ENCODE measurements around the gene EPS8. TPM values are rescaled to one million over a fixed set of nuclear protein-coding genes. Genes with fewer than 3 reads are reported as not detected.

The EPS8 gene
- total RNA-seq, 1 donor from 2014 or later: 94.6 TPM

DNA sequence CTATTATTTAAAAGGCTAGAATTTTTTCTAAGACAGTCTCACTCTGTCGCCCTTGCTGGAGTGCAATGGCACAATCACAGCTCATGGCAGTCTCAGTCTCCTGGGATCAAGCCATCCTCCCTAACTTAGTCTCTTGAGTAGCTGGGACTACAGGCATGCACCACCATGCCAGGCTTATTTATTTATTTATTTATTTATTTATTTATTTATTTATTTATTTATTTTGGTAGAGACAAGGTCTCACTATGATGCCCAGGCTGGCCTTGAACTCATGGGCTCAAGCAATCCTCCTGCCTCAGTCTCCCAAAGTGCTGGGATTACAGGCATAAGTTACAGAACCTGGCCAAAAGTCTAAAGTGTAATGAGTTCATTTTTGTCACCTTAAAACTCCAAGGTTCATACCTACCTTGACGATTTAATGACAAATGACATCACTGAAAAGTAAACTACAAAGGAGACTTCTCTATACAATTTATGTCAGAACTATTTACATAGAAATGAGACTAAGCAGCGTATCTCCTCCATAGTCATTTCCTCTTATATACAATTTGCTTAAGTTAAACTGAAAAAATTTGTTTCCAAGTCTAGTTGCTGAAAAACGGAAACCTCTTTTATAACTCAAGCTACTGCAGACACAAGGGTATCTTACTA is 78.2 kb downstream of the EPS8 start:
- Histone ChIP-seq H3K27me3 (no peaks in the 10 kb centered on the region), H3K27ac (peak overlapping the region in 1 of 2 donors; percentile 49), H3K4me1 (peaks cover 0 to 62% of the 10 kb centered on the region in 2 donors), H3K36me3 (no peaks in the 10 kb centered on the region), H3K9me3 (no peaks in the 10 kb centered on the region), H3K4me3 (no peak overlapping the region)
- no peak for DNase-seq (ENCODE audit: low spot score in 2 of 2)
- intact Hi-C loops (cut with DNase I): no loop called here
- TF ChIP-seq, protein P1, sequence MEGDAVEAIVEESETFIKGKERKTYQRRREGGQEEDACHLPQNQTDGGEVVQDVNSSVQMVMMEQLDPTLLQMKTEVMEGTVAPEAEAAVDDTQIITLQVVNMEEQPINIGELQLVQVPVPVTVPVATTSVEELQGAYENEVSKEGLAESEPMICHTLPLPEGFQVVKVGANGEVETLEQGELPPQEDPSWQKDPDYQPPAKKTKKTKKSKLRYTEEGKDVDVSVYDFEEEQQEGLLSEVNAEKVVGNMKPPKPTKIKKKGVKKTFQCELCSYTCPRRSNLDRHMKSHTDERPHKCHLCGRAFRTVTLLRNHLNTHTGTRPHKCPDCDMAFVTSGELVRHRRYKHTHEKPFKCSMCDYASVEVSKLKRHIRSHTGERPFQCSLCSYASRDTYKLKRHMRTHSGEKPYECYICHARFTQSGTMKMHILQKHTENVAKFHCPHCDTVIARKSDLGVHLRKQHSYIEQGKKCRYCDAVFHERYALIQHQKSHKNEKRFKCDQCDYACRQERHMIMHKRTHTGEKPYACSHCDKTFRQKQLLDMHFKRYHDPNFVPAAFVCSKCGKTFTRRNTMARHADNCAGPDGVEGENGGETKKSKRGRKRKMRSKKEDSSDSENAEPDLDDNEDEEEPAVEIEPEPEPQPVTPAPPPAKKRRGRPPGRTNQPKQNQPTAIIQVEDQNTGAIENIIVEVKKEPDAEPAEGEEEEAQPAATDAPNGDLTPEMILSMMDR (IDR thresholded peaks at IDR 0.05): no peak

DNA sequence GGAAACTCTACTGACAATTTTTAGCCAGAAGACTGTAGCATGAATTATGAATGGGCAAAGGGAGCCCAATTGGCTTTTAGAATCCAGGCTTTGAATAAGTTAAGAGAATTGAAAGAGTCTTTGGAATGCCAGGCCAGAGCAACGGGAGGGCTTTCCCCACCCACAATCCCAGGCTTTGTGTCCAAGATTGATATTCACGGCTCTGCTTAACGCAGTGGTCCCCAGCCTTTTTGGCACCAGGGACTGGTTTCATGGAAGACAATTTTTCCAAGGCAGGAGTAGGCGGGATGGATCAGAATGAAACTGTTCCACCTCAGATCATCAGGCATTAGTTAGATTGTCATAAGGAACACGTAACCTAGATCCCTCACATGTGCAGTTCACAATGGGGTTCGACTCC is 79.6 kb downstream of the EPS8 start:
- no peak overlapping the region for H3K4me3 ChIP-seq
- intact Hi-C loops (cut with DNase I): loop anchor here (10.0 kb wide), 1 partner anchor 175 kb away; no protein-coding TSS in a partner anchor
- no peaks in the 10 kb centered on the region for H3K27me3 ChIP-seq
- H3K4me1 ChIP-seq: peaks cover 0 to 60% of the 10 kb centered on the region in 2 donors
- DNase-seq (ENCODE audit: low spot score in 2 of 2): no peak
- TF ChIP-seq, protein P1 (IDR thresholded peaks at IDR 0.05): no peak
- H3K36me3 ChIP-seq: no peaks in the 10 kb centered on the region
- H3K27ac ChIP-seq: peak overlapping the region in 1 of 2 donors; percentile 6
- no peaks in the 10 kb centered on the region for H3K9me3 ChIP-seq

DNA sequence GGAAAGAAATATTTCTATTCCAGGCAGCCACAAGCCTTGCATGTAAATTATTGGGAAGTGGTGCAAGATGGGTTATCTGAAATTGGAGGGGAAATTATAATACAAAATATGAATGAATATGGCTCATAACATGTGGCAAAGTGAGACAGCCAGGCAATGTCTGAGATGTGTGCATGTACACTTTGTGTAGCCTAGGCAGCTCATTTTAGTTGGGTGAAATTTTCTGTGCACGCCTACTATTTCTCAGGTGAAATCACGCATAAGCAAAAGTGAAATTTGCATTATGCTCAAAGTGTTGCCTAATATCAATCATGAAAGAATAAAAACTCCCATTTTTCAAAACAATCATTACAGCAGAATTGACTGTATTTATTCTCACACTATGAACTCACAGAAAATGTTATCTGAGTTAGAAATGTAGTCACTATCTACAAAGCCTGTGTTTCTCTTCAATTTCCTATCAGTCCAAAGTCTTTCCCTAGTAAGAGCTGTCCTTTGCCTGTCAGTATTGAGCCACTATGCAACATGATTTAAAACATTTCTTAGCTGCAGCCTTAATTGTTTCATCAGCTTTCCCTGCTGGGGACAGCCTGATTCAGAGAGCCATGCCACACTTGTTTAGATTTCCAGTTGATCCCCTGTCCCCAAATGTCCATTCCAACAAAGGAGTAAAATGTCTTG is 80.7 kb downstream of the EPS8 start:
- H3K4me3 ChIP-seq: no peak overlapping the region
- no peaks in the 10 kb centered on the region for H3K9me3 ChIP-seq
- H3K4me1 ChIP-seq: peaks cover 0 to 61% of the 10 kb centered on the region in 2 donors
- no peaks in the 10 kb centered on the region for H3K27me3 ChIP-seq
- no peak overlapping the region for H3K27ac ChIP-seq
- no peaks in the 10 kb centered on the region for H3K36me3 ChIP-seq
- DNase-seq (ENCODE audit: low spot score in 2 of 2): no peak
- TF ChIP-seq, protein P1 (IDR thresholded peaks at IDR 0.05): no peak
- intact Hi-C loops (cut with DNase I): loop anchor here (10.0 kb wide), 1 partner anchor 174 kb away; no protein-coding TSS in a partner anchor

DNA sequence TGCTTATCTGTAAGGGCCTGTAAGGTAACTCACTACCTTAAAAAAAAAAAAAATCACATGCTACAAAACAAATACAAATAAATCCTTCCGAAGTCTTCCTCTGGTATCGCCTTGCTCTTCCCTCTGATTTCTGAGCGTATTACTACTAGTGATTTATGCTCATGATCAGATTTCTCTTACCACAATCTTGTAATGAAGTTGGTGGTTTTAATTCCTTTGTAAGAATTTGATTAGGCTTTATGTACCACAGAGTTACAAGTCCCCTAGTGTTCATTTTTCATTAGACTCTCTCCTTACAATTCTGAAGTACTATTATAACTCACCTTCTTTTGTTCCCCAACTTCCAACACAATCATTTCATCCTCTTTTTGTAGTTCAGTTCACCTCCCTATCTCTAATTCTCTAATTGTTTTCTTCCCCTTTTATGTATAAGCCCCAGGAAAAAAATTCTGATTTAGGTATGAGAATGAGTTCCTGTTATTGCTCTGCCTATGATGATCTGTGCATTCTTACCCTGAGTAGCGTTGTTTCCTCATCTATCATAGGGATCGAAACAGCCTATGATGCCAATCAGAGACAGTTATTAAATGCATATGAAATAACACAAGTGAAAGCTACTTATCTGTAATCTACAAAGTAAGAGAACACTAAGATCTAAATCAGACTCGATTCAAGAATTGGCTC is 81.5 kb downstream of the EPS8 start:
- H3K4me3 ChIP-seq: no peak overlapping the region
- no peaks in the 10 kb centered on the region for H3K27me3 ChIP-seq
- intact Hi-C loops (cut with DNase I): loop anchor here (10.0 kb wide), 1 partner anchor 173 kb away; no protein-coding TSS in a partner anchor
- H3K9me3 ChIP-seq: no peaks in the 10 kb centered on the region
- TF ChIP-seq, protein P1 (IDR thresholded peaks at IDR 0.05): no peak
- no peak for DNase-seq (ENCODE audit: low spot score in 2 of 2)
- peaks cover 0 to 62% of the 10 kb centered on the region in 2 donors for H3K4me1 ChIP-seq
- H3K36me3 ChIP-seq: no peaks in the 10 kb centered on the region
- H3K27ac ChIP-seq: no peak overlapping the region

DNA sequence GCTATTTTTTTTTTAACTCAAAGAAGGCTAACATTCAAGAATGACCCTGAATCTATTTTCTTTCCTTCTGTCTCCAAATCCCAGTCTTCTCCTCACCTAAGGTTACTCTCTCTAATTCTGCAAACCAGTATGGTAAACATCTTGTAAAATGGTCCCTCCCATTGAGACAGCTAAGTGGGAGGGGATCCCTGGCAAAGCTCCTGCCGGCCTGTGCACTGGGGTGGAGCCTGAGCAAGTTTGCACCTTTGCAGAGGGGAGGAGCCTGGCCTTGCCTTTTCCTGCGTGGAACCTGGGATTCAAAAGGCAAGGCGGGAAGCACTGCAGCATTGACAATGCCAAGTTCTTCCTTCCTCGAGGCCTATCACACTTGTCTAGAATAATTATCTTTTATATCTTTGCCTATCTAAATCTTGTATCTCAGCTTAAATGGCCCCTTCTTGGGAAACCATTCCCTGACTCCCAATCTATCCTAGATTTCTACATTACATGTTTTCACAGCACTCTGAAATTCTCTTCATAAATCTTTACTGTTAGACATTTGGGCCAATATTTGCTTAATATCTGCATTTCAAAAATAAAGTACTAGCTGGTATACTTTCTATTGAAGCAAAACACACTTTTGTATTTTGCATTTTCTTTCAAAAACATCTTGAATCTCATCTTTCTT is 83.0 kb downstream of the EPS8 start:
- TF ChIP-seq, protein P1 (IDR thresholded peaks at IDR 0.05): no peak
- Histone ChIP-seq H3K36me3 (no peaks in the 10 kb centered on the region), H3K4me1 (peaks cover 2 to 62% of the 10 kb centered on the region in 2 donors), H3K9me3 (no peaks in the 10 kb centered on the region), H3K4me3 (no peak overlapping the region), H3K27me3 (no peaks in the 10 kb centered on the region), H3K27ac (no peak overlapping the region)
- no peak for DNase-seq (ENCODE audit: low spot score in 2 of 2)
- intact Hi-C loops (cut with DNase I): loop anchor here (10.0 kb wide), 1 partner anchor 171 kb away; no protein-coding TSS in a partner anchor
